GM12878 (cell line): ENCODE data around the gene FRYL. TPM values are rescaled to one million over a fixed set of nuclear protein-coding genes. Genes with fewer than 3 reads are reported as not detected.
A peak's percentile ranks its signal among the peaks of the same experiment; 100 is the strongest.

Source experiments
- ATAC-seq: fragments of 200-7000 bp; cut with Tn5 transposase; 3 replicates; pipeline ENCODE4 v1.9.1; 2020; ENCODE audit warnings: mild to moderate bottlenecking, moderate library complexity
- BruUV-seq: library from RNA; stranded (reverse); fragments of 400-500 nt; replicated peaks from 2 replicates; lab custom pipeline; 2021; lab: Mats Ljungman, UMichigan
- CTCF ChIA-PET: fragments of 300-600 bp; sonication (Branson Sonifier 250); formaldehyde crosslinking; extraction: SDS; loops from one replicate; lab custom pipeline; 2021; ENCODE audit warnings: inconsistent platforms; lab: Yijun Ruan, JAX
- POLR2A ChIA-PET: fragments of 350-600 bp; formaldehyde crosslinking; extraction: SDS; loops from one replicate; lab custom pipeline; 2021; ENCODE audit warnings: inconsistent platforms; lab: Charles Lee
- RAD21 ChIA-PET: fragments of 300-600 bp; sonication (Branson Sonifier 250); formaldehyde crosslinking; loops from one replicate; lab custom pipeline; 2023; ENCODE audit warnings: antibody characterized with exemption; ENCODE audit not compliant: unreplicated experiment; lab: Charles Lee
- SMC1A ChIA-PET: fragments of 300-600 bp; sonication (Branson Sonifier 250); formaldehyde crosslinking; loops from one replicate; lab custom pipeline; 2023; ENCODE audit not compliant: unreplicated experiment, uncharacterized antibody; lab: Charles Lee
- DNase-seq: peaks from one replicate; pipeline ENCODE4 v3.0.0-alpha.2; 2011; ENCODE audit warnings: low read depth, low spot score
- FAIRE-seq: peaks from 3 replicates; lab custom pipeline; 2011; peaks lifted over from hg19 to GRCh38; lab: Jason Lieb, UNC
- H2AFZ ChIP-seq: 2 replicates; pipeline ENCODE4 v1.6.0; 2011; ENCODE audit warnings: low read depth, low read length, control low read depth; ENCODE audit not compliant: control insufficient read depth
- H3K27ac ChIP-seq: 2 replicates; pipeline ENCODE4 v1.5.1; 2011; ENCODE audit warnings: control low read depth; ENCODE audit not compliant: control insufficient read depth, insufficient read depth
- H3K27me3 ChIP-seq, 2 experiments: replicated peaks in 1 of 2; 2 replicates each; pipeline versions ENCODE4 v1.6.0 to v1.6.1; 2011; ENCODE audit warnings: low read length in 1 of 2; ENCODE audit not compliant: control insufficient read depth in 2 of 2, insufficient read depth in 2 of 2
- H3K36me3 ChIP-seq, 2 experiments: 2 replicates each; pipeline ENCODE4 v1.5.1; 2011; ENCODE audit warnings: low read length in 1 of 2; ENCODE audit not compliant: control insufficient read depth in 2 of 2, insufficient read depth in 2 of 2
- H3K4me1 ChIP-seq: 2 replicates; pipeline ENCODE4 v1.6.1; 2011; ENCODE audit warnings: mild to moderate bottlenecking, low read length, moderate library complexity, mixed read lengths; ENCODE audit not compliant: control insufficient read depth, insufficient read depth
- H3K4me2 ChIP-seq: 2 replicates; pipeline ENCODE4 v1.6.0; 2011; ENCODE audit warnings: control low read depth; ENCODE audit not compliant: control insufficient read depth, insufficient read depth
- H3K4me3 ChIP-seq: fragments of 200-600 bp; sonication (generic); 2 replicates; pipeline ENCODE4 v1.5.1; 2016
- H3K79me2 ChIP-seq: 2 replicates; pipeline ENCODE4 v1.6.0; 2011; ENCODE audit warnings: low read length; ENCODE audit not compliant: control insufficient read depth, insufficient read depth
- H3K9ac ChIP-seq: 2 replicates; pipeline ENCODE4 v1.8.0; 2011; ENCODE audit warnings: low read length, control low read depth, mixed read lengths; ENCODE audit not compliant: control insufficient read depth, insufficient read depth
- H3K9me3 ChIP-seq: replicated peaks from 3 replicates; pipeline ENCODE4 v1.5.1; 2011; ENCODE audit warnings: mild to moderate bottlenecking, low read length; ENCODE audit not compliant: control insufficient read depth, insufficient read depth
- H4K20me1 ChIP-seq: 2 replicates; pipeline ENCODE4 v1.6.0; 2011; ENCODE audit not compliant: control insufficient read depth, insufficient read depth
- BRCA1 ChIP-seq: IDR thresholded peaks from 2 replicates; pipeline ENCODE4 v1.6.1; 2011; ENCODE audit warnings: low read depth, low read length, improper control_type of control experiment
- HDAC2 ChIP-seq: fragments of 200-600 bp; sonication (generic); IDR thresholded peaks from 2 replicates; pipeline ENCODE4 v1.6.1; 2017
- IKZF2 ChIP-seq, 2 experiments: fragments of 450-650 bp; IDR thresholded peaks; 2 replicates each; pipeline ENCODE4 v1.6.1; 2017; ENCODE audit warnings: mild to moderate bottlenecking in 2 of 2, moderate library complexity in 2 of 2
- KAT2A ChIP-seq: conservative IDR thresholded peaks from 2 replicates; pipeline ENCODE4 v1.6.1; 2011; ENCODE audit warnings: low read depth, low read length; ENCODE audit not compliant: control insufficient read depth
- KLF5 ChIP-seq: fragments of 450-650 bp; IDR thresholded peaks from 2 replicates; pipeline ENCODE4 v1.6.1; 2014; ENCODE audit warnings: mild to moderate bottlenecking; ENCODE audit not compliant: partially characterized antibody
- MLLT1 ChIP-seq: fragments of 450-650 bp; IDR thresholded peaks from 2 replicates; pipeline ENCODE4 v1.6.1; 2016; ENCODE audit warnings: mild to moderate bottlenecking
- MTA3 ChIP-seq: IDR thresholded peaks from 2 replicates; pipeline ENCODE4 v1.6.1; 2012; ENCODE audit warnings: low read length, inconsistent platforms, borderline replicate concordance
- NFXL1 ChIP-seq: fragments of 450-650 bp; IDR thresholded peaks from 2 replicates; pipeline ENCODE4 v1.6.1; 2017; ENCODE audit warnings: antibody characterized with exemption, mild to moderate bottlenecking, borderline replicate concordance
- NR2C2 ChIP-seq: IDR thresholded peaks from 2 replicates; pipeline ENCODE4 v1.6.1; 2011; ENCODE audit warnings: borderline replicate concordance, low read depth; ENCODE audit not compliant: control insufficient read depth, insufficient read length
- POLR2A ChIP-seq: IDR thresholded peaks from 2 replicates; pipeline ENCODE4 v1.6.1; 2011; ENCODE audit warnings: low read depth, mild to moderate bottlenecking, low read length
- RFX5 ChIP-seq: IDR thresholded peaks from 2 replicates; pipeline ENCODE4 v1.6.1; 2011; ENCODE audit warnings: low read depth, low read length, improper control_type of control experiment
- SIN3A ChIP-seq: IDR thresholded peaks from 2 replicates; pipeline ENCODE4 v1.6.1; 2012; ENCODE audit warnings: low read depth, low read length, improper control_type of control experiment
- TCF7 ChIP-seq: IDR thresholded peaks from 2 replicates; pipeline ENCODE4 v1.6.1; 2014; ENCODE audit warnings: antibody characterized with exemption, borderline replicate concordance
- USF2 ChIP-seq: IDR thresholded peaks from 2 replicates; pipeline ENCODE4 v1.6.1; 2011; ENCODE audit warnings: low read depth, low read length, improper control_type of control experiment, borderline replicate concordance
- ZBTB33 ChIP-seq: fragments of 450-650 bp; IDR thresholded peaks from 2 replicates; pipeline ENCODE4 v1.6.1; 2017; ENCODE audit warnings: mild to moderate bottlenecking
- ZNF217 ChIP-seq: fragments of 450-650 bp; IDR thresholded peaks from 2 replicates; pipeline ENCODE4 v1.6.1; 2017; ENCODE audit warnings: antibody characterized with exemption, mild to moderate bottlenecking
- ZNF384 ChIP-seq: IDR thresholded peaks from 2 replicates; pipeline ENCODE4 v1.6.1; 2012; ENCODE audit warnings: low read depth, mild to moderate bottlenecking, low read length, improper control_type of control experiment, borderline replicate concordance
- ZNF687 ChIP-seq: fragments of 450-650 bp; IDR thresholded peaks from 2 replicates; pipeline ENCODE4 v1.6.1; 2017; ENCODE audit warnings: mild to moderate bottlenecking, moderate library complexity
- WGBS: methylation state at CpG from one replicate; pipeline ENCODE4 v1.1.6; 2016; ENCODE audit warnings: low lambda C conversion rate; ENCODE audit not compliant: insufficient replicate concordance, insufficient coverage; ENCODE audit errors: missing lambda C conversion rate; 5-methylcytosine and 5-hydroxymethylcytosine counted together
- in situ Hi-C: fragments of 300-500 bp; cut with MboI; formaldehyde crosslinking; loops from 9 replicates; pipeline ENCODE4 v1.14.3; 2018; ENCODE audit warnings: mixed read lengths
- intact Hi-C: fragments of 100-400 bp; cut with micrococcal nuclease; formaldehyde crosslinking; loops from one replicate; pipeline ENCODE4 v1.14.2; 2022; ENCODE audit not compliant: unreplicated experiment
- polyA plus RNA-seq, 11 experiments: library from polyadenylated mRNA; depleted of rRNA in 4 of 11; unstranded in 6 of 11; stranded (reverse) in 5 of 11; fragments of >200 nt; fragmentation: Nextera tagmentation in 4 of 11; fragmentation: Illumina TruSeq in 1 of 11; extraction: Ambion mirVana in 4 of 11; extraction: Trizol in 1 of 11; gene quantifications; 1 replicate in 1 of 11; 2 replicates in 10 of 11; pipeline versions ENCODE4 v1.2.1 to v1.2.3, GENCODE V29; 2011 to 2016; ENCODE audit warnings: inconsistent platforms in 2 of 11, missing spikeins in 2 of 11, low read depth in 1 of 11
- total RNA-seq, 4 experiments: library from RNA; depleted of rRNA in 3 of 4; stranded (reverse); fragments of >200 nt in 3 of 4; fragmentation: Illumina TruSeq in 1 of 4; extraction: Trizol in 1 of 4; gene quantifications; 2 replicates each; pipeline versions ENCODE4 v1.2.1 to v1.2.3, GENCODE V29; 2013 to 2021

Gene FRYL
- total and polyA plus RNA-seq, 10 of the 15 experiments (the other 5 are each of a cell fraction or from before 2014, with no cell fraction given) = 10.3 to 50.6 (median 28.7) TPM

GRCh38 chr4:48591372-48591771 lies 188.7 kb downstream of the FRYL start:
- BruUV-seq = TSS peak; percentile 25
- in situ Hi-C loops = no loop called here

More at GRCh38 chr4:48591372-48591771, 188.7 kb downstream of the FRYL start:
- FAIRE-seq (no peak), ATAC-seq (no peak), DNase-seq (no peak)
- H2AFZ ChIP-seq = no peak overlapping the region
- RAD21 ChIA-PET = interaction anchor here (1.3 kb wide), 1 partner anchor 13 kb away, joined by 4 read pairs; no protein-coding TSS in a partner anchor
- POLR2A ChIA-PET = interaction anchor here (0.6 kb wide), 1 partner anchor 104 kb away, joined by 4 read pairs; no protein-coding TSS in a partner anchor
- no peak overlapping the region for H3K4me2 ChIP-seq
- H3K9ac ChIP-seq = no peak overlapping the region
- peaks cover 7% of the 10 kb centered on the region for H3K4me1 ChIP-seq
- peaks cover 3 to 15% of the 10 kb centered on the region in 2 experiments for H3K36me3 ChIP-seq
- no peak for TF ChIP-seq POLR2A
- no peak for TF ChIP-seq ZBTB33
- no peak for TF ChIP-seq ZNF217
- no peak for TF ChIP-seq MLLT1
- no peak for TF ChIP-seq KAT2A
- TF ChIP-seq HDAC2 = no peak
- TF ChIP-seq KLF5 = no peak
- TF ChIP-seq SIN3A = no peak
- TF ChIP-seq RFX5 = no peak
- TF ChIP-seq ZNF384 = no peak
- no peak for TF ChIP-seq MTA3
- no peak for TF ChIP-seq TCF7
- no peak for TF ChIP-seq NR2C2
- TF ChIP-seq IKZF2 (IDR thresholded peaks at IDR 0.05) = no peak
- no peak for TF ChIP-seq BRCA1
- no peak for TF ChIP-seq ZNF687
- no peak for TF ChIP-seq USF2
- TF ChIP-seq NFXL1 = no peak
- CTCF ChIA-PET = interaction anchor here (1.2 kb wide), 1 partner anchor 354 kb away, joined by 3 read pairs; no protein-coding TSS in a partner anchor
- no peaks in the 10 kb centered on the region for H4K20me1 ChIP-seq
- H3K4me3 ChIP-seq = no peak overlapping the region
- no peak overlapping the region for H3K27ac ChIP-seq
- H3K9me3 ChIP-seq = no peaks in the 10 kb centered on the region
- H3K79me2 ChIP-seq = no peaks in the 10 kb centered on the region
- SMC1A ChIA-PET = interaction anchor here (1.1 kb wide), 1 partner anchor 340 kb away, joined by 3 read pairs; no protein-coding TSS in a partner anchor
- 100% methylated on average over 1 of the region's 1 CpG for WGBS
- intact Hi-C loops = no loop called here
- no peaks in the 10 kb centered on the region for H3K27me3 ChIP-seq
